ENCODE results near the gene OR10K2.
"Not testable (repeated sequence)": the region's sequence is repeated elsewhere in the genome, so short reads cannot be mapped to it uniquely, and the experiment has no call there.

OR10K2 gene

DNA sequence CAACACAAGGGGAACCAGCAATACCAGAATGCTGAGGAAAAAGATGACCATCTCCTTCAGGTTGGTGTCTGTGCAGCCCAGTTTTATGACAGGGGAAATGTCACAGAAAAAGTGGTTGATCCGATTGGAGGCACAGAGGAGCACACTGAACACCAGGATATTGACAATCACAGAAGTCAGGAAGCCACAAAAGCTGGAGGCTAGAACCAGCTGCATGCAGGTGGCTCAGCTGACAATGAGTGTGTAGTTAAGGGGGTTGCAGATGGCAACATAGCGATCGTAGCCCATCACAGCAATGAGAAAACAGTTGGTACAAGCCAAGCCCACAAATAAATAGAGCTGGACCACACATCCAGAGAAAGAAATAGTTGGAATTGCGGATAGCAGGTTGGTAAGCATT lies 19.3 kb upstream of the OR10K2 start:
- Histone ChIP-seq H3K4me3 (ENCODE audit: low read depth, low read length) (no peak overlapping the region), H3K27me3 (replicated peaks) (no peaks in the 10 kb centered on the region), H3K36me3 (replicated peaks) (no peaks in the 10 kb centered on the region), H3K27ac (no peak overlapping the region)
- no peak for DNase-seq
- in situ Hi-C loops (cut with HindIII; ENCODE audit: low pct_ligation_motif_present, low sequenced_read_pairs) = no loop called here
- TF ChIP-seq, protein P1, sequence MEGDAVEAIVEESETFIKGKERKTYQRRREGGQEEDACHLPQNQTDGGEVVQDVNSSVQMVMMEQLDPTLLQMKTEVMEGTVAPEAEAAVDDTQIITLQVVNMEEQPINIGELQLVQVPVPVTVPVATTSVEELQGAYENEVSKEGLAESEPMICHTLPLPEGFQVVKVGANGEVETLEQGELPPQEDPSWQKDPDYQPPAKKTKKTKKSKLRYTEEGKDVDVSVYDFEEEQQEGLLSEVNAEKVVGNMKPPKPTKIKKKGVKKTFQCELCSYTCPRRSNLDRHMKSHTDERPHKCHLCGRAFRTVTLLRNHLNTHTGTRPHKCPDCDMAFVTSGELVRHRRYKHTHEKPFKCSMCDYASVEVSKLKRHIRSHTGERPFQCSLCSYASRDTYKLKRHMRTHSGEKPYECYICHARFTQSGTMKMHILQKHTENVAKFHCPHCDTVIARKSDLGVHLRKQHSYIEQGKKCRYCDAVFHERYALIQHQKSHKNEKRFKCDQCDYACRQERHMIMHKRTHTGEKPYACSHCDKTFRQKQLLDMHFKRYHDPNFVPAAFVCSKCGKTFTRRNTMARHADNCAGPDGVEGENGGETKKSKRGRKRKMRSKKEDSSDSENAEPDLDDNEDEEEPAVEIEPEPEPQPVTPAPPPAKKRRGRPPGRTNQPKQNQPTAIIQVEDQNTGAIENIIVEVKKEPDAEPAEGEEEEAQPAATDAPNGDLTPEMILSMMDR (IDR thresholded peaks at IDR 0.05; ENCODE audit: low read depth, low read length, missing control alignments) = no peak

DNA sequence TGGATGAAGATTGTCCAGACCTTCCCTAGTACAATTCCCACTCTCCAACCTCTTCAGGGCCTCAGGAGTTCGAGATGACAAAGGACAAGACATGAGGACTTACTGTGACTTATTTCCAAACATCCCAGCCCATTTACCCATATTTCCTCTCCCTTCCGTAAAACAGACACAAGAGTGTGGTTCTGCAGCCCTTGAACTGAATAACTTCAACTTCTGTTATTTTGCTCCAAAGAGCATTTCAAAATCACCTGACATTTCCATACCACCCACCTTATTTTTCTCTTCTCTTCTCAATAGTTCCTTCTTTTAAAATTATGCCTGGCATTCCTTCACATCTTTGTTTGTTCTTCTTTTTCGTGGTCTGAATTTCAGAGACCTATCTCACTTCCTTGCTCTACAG lies 8.7 kb upstream of the OR10K2 start:
- DNase-seq = no peak
- in situ Hi-C loops (cut with HindIII; ENCODE audit: low pct_ligation_motif_present, low sequenced_read_pairs) = no loop called here
- Histone ChIP-seq H3K27ac (no peak overlapping the region), H3K36me3 (replicated peaks) (no peaks in the 10 kb centered on the region), H3K27me3 (replicated peaks) (no peaks in the 10 kb centered on the region), H3K4me3 (ENCODE audit: low read depth, low read length) (no peak overlapping the region)
- TF ChIP-seq, protein P1 (IDR thresholded peaks at IDR 0.05; ENCODE audit: low read depth, low read length, missing control alignments) = no peak

DNA sequence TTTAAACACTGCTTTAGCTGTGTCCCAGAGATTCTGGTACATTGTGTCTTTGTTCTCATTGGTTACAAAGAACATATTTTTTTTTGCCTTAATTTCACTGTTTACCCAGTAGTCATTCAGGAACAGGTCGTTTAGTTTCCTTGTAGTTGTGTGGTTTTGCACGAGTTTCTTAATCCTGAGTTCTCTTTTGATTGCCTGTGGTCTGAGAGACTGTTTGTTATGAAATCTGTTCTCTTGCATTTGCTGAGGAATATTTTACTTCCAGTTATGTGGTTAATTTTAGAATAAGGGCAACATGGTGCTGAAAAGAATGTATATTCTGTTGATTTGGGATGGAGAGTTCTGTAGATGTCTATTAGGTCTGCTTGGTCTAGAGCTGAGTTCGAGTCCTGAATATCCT lies 4.1 kb upstream of the OR10K2 start:
- H3K4me3 ChIP-seq (ENCODE audit: low read depth, low read length); H3K36me3 ChIP-seq (replicated peaks); H3K27ac ChIP-seq; in situ Hi-C loops (cut with HindIII; ENCODE audit: low pct_ligation_motif_present, low sequenced_read_pairs); H3K27me3 ChIP-seq (replicated peaks); DNase-seq: not testable (repeated sequence)

DNA sequence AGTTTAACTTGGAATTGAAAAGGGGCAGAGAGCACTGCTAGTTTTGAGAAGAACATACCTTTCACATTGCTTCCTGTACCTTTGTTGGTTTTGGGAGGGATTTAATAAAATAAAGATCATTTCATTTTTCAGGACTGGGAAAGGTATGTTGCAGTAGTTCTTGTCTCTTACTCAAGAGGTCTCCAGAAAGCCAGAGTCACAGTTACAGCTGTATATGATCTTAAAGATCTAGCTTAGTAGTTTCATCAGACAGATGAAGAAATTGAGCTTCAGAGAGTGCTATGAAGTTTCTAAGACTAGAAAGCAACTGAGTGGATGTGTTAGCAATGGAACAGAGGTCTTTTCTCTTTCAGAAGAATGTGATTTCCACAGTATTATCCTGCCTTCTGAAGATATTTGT lies 1.0 kb downstream of the OR10K2 start:
- H3K36me3 ChIP-seq (replicated peaks) = no peaks in the 10 kb centered on the region
- in situ Hi-C loops (cut with HindIII; ENCODE audit: low pct_ligation_motif_present, low sequenced_read_pairs) = no loop called here
- no peak for DNase-seq
- no peaks in the 10 kb centered on the region for H3K27me3 ChIP-seq (replicated peaks)
- no peak overlapping the region for H3K27ac ChIP-seq
- TF ChIP-seq, protein P1 (IDR thresholded peaks at IDR 0.05; ENCODE audit: low read depth, low read length, missing control alignments) = no peak
- no peak overlapping the region for H3K4me3 ChIP-seq (ENCODE audit: low read depth, low read length)

DNA sequence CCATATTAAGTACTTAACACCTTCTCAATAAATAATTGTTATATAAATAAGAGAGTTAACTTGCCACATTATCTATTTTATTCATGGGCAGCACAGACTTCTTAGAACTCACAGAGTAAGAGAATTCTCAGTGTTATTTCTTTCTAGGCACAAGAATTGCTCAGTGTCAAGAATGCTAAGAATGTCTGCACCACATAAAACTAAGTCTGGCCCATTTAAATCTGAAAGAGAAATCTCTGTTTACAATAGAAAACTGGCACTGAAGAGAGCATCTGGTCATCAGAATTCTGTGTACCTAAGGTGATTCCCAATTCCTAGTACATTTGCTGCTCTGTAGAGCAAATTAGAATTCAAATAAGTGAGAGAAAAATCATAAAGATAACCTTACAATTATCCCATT lies 3.8 kb downstream of the OR10K2 start:
- in situ Hi-C loops (cut with HindIII; ENCODE audit: low pct_ligation_motif_present, low sequenced_read_pairs) = no loop called here
- DNase-seq = no peak
- Histone ChIP-seq H3K4me3 (ENCODE audit: low read depth, low read length) (no peak overlapping the region), H3K27me3 (replicated peaks) (no peaks in the 10 kb centered on the region), H3K27ac (no peak overlapping the region), H3K36me3 (replicated peaks) (no peaks in the 10 kb centered on the region)
- TF ChIP-seq, protein P1 (IDR thresholded peaks at IDR 0.05; ENCODE audit: low read depth, low read length, missing control alignments) = no peak

DNA sequence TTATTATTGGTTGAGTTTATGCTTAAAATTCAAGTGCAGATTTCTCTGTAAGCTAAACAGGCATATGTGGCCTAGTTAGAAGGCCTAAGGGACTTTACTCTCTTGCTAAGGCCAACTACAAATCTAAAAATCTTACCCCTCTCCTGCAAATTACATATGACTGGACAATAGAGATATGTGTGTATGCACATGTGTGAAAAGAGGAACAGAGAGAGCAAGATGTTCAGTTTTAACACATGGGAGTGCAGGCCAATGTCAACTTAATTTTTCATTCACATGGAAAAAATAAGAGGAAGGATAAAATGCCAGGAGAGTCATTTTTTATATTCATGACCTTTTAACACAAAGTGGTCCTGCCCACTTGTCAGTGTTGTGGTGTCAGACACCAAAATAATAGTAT lies 8.5 kb downstream of the OR10K2 start:
- TF ChIP-seq, protein P1 (IDR thresholded peaks at IDR 0.05; ENCODE audit: low read depth, low read length, missing control alignments) = no peak
- Histone ChIP-seq H3K27ac (no peak overlapping the region), H3K36me3 (replicated peaks) (no peaks in the 10 kb centered on the region), H3K4me3 (ENCODE audit: low read depth, low read length) (no peak overlapping the region), H3K27me3 (replicated peaks) (no peaks in the 10 kb centered on the region)
- in situ Hi-C loops (cut with HindIII; ENCODE audit: low pct_ligation_motif_present, low sequenced_read_pairs) = no loop called here
- DNase-seq = no peak

Measured in brain microvascular endothelial cell (primary cell).